GM12892 (cell line): ENCODE measurements around the gene RAB25.
A peak's percentile ranks its signal among the peaks of the same experiment; 100 is the strongest.

ENCODE experiments used
- DNase-seq: peaks from one replicate; pipeline ENCODE4 v3.0.0; 2011; ENCODE audit not compliant: insufficient read length
- FAIRE-seq: peaks from 2 replicates; lab custom pipeline; 2011; peaks lifted over from hg19 to GRCh38; lab: Jason Lieb, UNC
- POLR2A ChIP-seq: IDR thresholded peaks from 2 replicates; pipeline ENCODE4 v1.6.1; 2011; ENCODE audit warnings: low read depth, low read length, control low read depth
- POLR2AphosphoS5 ChIP-seq: IDR thresholded peaks from 2 replicates; pipeline ENCODE4 v1.6.1; 2011; ENCODE audit warnings: low read depth, low read length, control low read depth
- TAF1 ChIP-seq: IDR thresholded peaks from 2 replicates; pipeline ENCODE4 v1.6.1; 2011; ENCODE audit warnings: low read depth, mild to moderate bottlenecking, control low read depth, low read length, borderline replicate concordance

Gene RAB25

GRCh38 chr1:156106624-156107488, 45.9 kb downstream of the RAB25 start:
- DNase-seq (no peak), FAIRE-seq (no peak)
- TF ChIP-seq POLR2A (0 out of 2 replicates have a peak, but pooled peaks have one; percentile 40), POLR2AphosphoS5 (no peak), TAF1 (no peak)

GRCh38 chr1:156108057-156108456, 47.1 kb downstream of the RAB25 start:
- FAIRE-seq = no peak
- TF ChIP-seq POLR2AphosphoS5 = no peak
- no peak for TF ChIP-seq TAF1
- TF ChIP-seq POLR2A = no peak
- DNase-seq = no peak

GRCh38 chr1:156108664-156109241, 47.8 kb downstream of the RAB25 start:
- TF ChIP-seq TAF1 (no peak), POLR2AphosphoS5 (no peak), POLR2A (no peak)
- no peak for FAIRE-seq
- DNase-seq = no peak

- FAIRE-seq = no peak
Observed at GRCh38 chr1:156110252-156110651, 49.3 kb downstream of the RAB25 start.

GRCh38 chr1:156111355-156111962, 50.5 kb downstream of the RAB25 start:
- DNase-seq = no peak
- no peak for TF ChIP-seq POLR2AphosphoS5
- TF ChIP-seq TAF1 = no peak
- no peak for TF ChIP-seq POLR2A
- no peak for FAIRE-seq

More at GRCh38 chr1:156110252-156110651, 49.3 kb downstream of the RAB25 start:
- no peak for DNase-seq
- TF ChIP-seq TAF1 (no peak), POLR2A (no peak), POLR2AphosphoS5 (no peak)

- FAIRE-seq = no peak
- no peak for DNase-seq
- TF ChIP-seq POLR2AphosphoS5 = no peak
- TF ChIP-seq POLR2A = no peak
- TF ChIP-seq TAF1 = no peak
Observed at GRCh38 chr1:156112276-156113137, 51.5 kb downstream of the RAB25 start.

- TF ChIP-seq TAF1 = no peak
- no peak for TF ChIP-seq POLR2AphosphoS5
- no peak for TF ChIP-seq POLR2A
- DNase-seq = no peak
- no peak for FAIRE-seq
Observed at GRCh38 chr1:156113282-156113950, 52.5 kb downstream of the RAB25 start.

- FAIRE-seq = peak; percentile 70
Observed at GRCh38 chr1:156114101-156114918, 53.4 kb downstream of the RAB25 start, which contains the start of gene LMNA. LMNA (plus strand) TSS chr1:156114711; CDS start chr1:156114919, 208 bp downstream.

GRCh38 chr1:156114919-156115513, 54.1 kb downstream of the RAB25 start:
- no peak for DNase-seq
- peak; percentile 9 for FAIRE-seq
- TF ChIP-seq POLR2AphosphoS5 (no peak; the same call in 1 of the 2 replicates), POLR2A (no peak), TAF1 (no peak)

More at GRCh38 chr1:156114101-156114918, 53.4 kb downstream of the RAB25 start, which contains the start of gene LMNA:
- TF ChIP-seq TAF1 (0 out of 2 replicates have a peak, but pooled peaks have one; percentile 40), POLR2A (peak; percentile 79), POLR2AphosphoS5 (peak; percentile 75; the same call in 1 of the 2 replicates)
- DNase-seq = peak; percentile 74
